HepG2 (cell line): ENCODE measurements around the gene C11orf21. TPM values are rescaled to one million over a fixed set of nuclear protein-coding genes. Genes with fewer than 3 reads are reported as not detected.

Experiments used
- ATAC-seq: fragments of 200-7000 bp; cut with Tn5 transposase; 3 replicates; pipeline ENCODE4 v1.9.1; 2020; ENCODE audit warnings: mild to moderate bottlenecking, moderate library complexity
- BruUV-seq: library from RNA; stranded (reverse); fragments of 400-500 nt; replicated peaks from 2 replicates; lab custom pipeline; 2021; lab: Mats Ljungman, UMichigan
- CTCF ChIA-PET: fragments of 300-600 bp; formaldehyde crosslinking; extraction: SDS; loops from one replicate; lab custom pipeline; 2021; ENCODE audit warnings: low total read pairs, inconsistent platforms, low intra/inter-chr PET ratio; lab: Yijun Ruan, JAX
- POLR2A ChIA-PET: fragments of 350-600 bp; sonication (Branson Sonifier 250); formaldehyde crosslinking; loops from one replicate; lab custom pipeline; 2020; ENCODE audit warnings: antibody characterized with exemption, inconsistent platforms; lab: Yijun Ruan, JAX
- DNase-seq: peaks from one replicate; pipeline ENCODE4 v3.0.0-alpha.2; 2015; ENCODE audit warnings: low spot score
- FAIRE-seq: peaks from 3 replicates; lab custom pipeline; 2011; peaks lifted over from hg19 to GRCh38; lab: Jason Lieb, UNC
- H2AFZ ChIP-seq: one replicate; pipeline ENCODE4 v1.6.1; 2011; ENCODE audit warnings: low read length, inconsistent platforms
- H3K27ac ChIP-seq: fragments of 300-600 bp; 3 replicates; pipeline ENCODE4 v1.8.0; 2011; ENCODE audit warnings: mixed run types, mild to moderate bottlenecking, mixed read lengths, low read length, inconsistent platforms; ENCODE audit not compliant: insufficient read depth; ENCODE audit errors: extremely low read length
- H3K27me3 ChIP-seq, 2 experiments: fragments of 200-600 bp in 1 of 2; 2 replicates in 1 of 2; 3 replicates in 1 of 2; pipeline versions ENCODE4 v1.6.0 to v1.8.0; 2011; ENCODE audit warnings: low read length in 2 of 2, mild to moderate bottlenecking in 2 of 2, moderate library complexity in 2 of 2, inconsistent platforms in 1 of 2; ENCODE audit not compliant: insufficient read depth in 2 of 2, control insufficient read depth in 1 of 2
- H3K36me3 ChIP-seq, 2 experiments: fragments of 200-600 bp in 1 of 2; replicated peaks in 1 of 2; 2 replicates in 1 of 2; 3 replicates in 1 of 2; pipeline versions ENCODE4 v1.5.1 to v1.8.0; 2011; ENCODE audit warnings: low read length in 2 of 2, inconsistent platforms in 1 of 2; ENCODE audit not compliant: insufficient read depth in 2 of 2, control insufficient read depth in 1 of 2
- H3K4me1 ChIP-seq: 2 replicates; pipeline ENCODE4 v1.5.1; 2012; ENCODE audit warnings: low read length, inconsistent platforms; ENCODE audit not compliant: insufficient read depth
- H3K4me2 ChIP-seq: 2 replicates; pipeline ENCODE4 v1.6.0; 2011; ENCODE audit warnings: low read depth, low read length, inconsistent platforms
- H3K4me3 ChIP-seq, 3 experiments: fragments of 200-600 bp in 1 of 3; sonication (generic), shearing (Covaris generic) in 1 of 3; replicated peaks in 1 of 3; 2 replicates each; pipeline ENCODE4 v1.5.1; 2011 to 2016; ENCODE audit warnings: low read length in 3 of 3, inconsistent platforms in 2 of 3, low read depth in 2 of 3, mild to moderate bottlenecking in 2 of 3, control low read depth in 1 of 3, mixed read lengths in 1 of 3; ENCODE audit not compliant: insufficient read depth in 1 of 3
- H3K79me2 ChIP-seq: one replicate; pipeline ENCODE4 v1.6.1; 2011; ENCODE audit warnings: low read length, inconsistent platforms; ENCODE audit not compliant: insufficient read depth
- H3K9ac ChIP-seq: 2 replicates; pipeline ENCODE4 v1.6.0; 2011; ENCODE audit warnings: mild to moderate bottlenecking, low read depth, low read length, inconsistent platforms; ENCODE audit not compliant: insufficient read depth
- H3K9me3 ChIP-seq: 2 replicates; pipeline ENCODE4 v1.5.1; 2012; ENCODE audit warnings: mild to moderate bottlenecking, low read length
- H4K20me1 ChIP-seq: 2 replicates; pipeline ENCODE4 v1.6.0; 2011; ENCODE audit warnings: inconsistent platforms, mild to moderate bottlenecking, low read length, moderate library complexity; ENCODE audit not compliant: insufficient read depth
- ATF2 ChIP-seq: sonication (generic); formaldehyde crosslinking; IDR thresholded peaks from 2 replicates; pipeline ENCODE4 v1.4.0; 2020; ENCODE audit warnings: missing genetic modification reagents
- BORCS8-MEF2B ChIP-seq: sonication (generic); formaldehyde crosslinking; IDR thresholded peaks from 2 replicates; pipeline ENCODE4 v1.8.0; 2022; ENCODE audit warnings: mild to moderate bottlenecking, missing genetic modification reagents
- CBX1 ChIP-seq: IDR thresholded peaks from one replicate; pipeline ENCODE4 v1.6.1; 2016; ENCODE audit warnings: antibody characterized with exemption, low read depth
- CENPBD1 ChIP-seq: sonication (generic); formaldehyde crosslinking; IDR thresholded peaks from 2 replicates; pipeline ENCODE4 v1.8.0; 2022; ENCODE audit warnings: missing genetic modification reagents, low read depth, mild to moderate bottlenecking, borderline replicate concordance
- HDAC2 ChIP-seq: sonication (generic); formaldehyde crosslinking; IDR thresholded peaks from 2 replicates; pipeline ENCODE4 v1.4.0; 2020; ENCODE audit warnings: missing genetic modification reagents
- HIVEP1 ChIP-seq: sonication (generic); formaldehyde crosslinking; IDR thresholded peaks from 2 replicates; pipeline ENCODE4 v1.4.0; 2020; ENCODE audit warnings: mild to moderate bottlenecking, missing genetic modification reagents
- KAT8 ChIP-seq: IDR thresholded peaks from 2 replicates; pipeline ENCODE4 v1.6.1; 2016; ENCODE audit warnings: missing genetic modification reagents, missing compliant biosample characterization
- NONO ChIP-seq, 2 experiments: fragments of 450-650 bp in 1 of 2; sonication (generic) in 1 of 2; formaldehyde crosslinking in 1 of 2; IDR thresholded peaks in 1 of 2; conservative IDR thresholded peaks in 1 of 2; 2 replicates each; pipeline versions ENCODE4 v1.6.1 to v1.8.0; 2017 to 2022; ENCODE audit warnings: mild to moderate bottlenecking in 1 of 2, missing genetic modification reagents in 1 of 2, moderate library complexity in 1 of 2
- PHF20 ChIP-seq: sonication (generic); formaldehyde crosslinking; IDR thresholded peaks from 2 replicates; pipeline ENCODE4 v1.5.0; 2020; ENCODE audit warnings: mild to moderate bottlenecking, missing genetic modification reagents
- RAD21 ChIP-seq: fragments of 450-650 bp; formaldehyde crosslinking; IDR thresholded peaks from 2 replicates; pipeline ENCODE4 v1.5.0; 2020; ENCODE audit warnings: mild to moderate bottlenecking
- STAG1 ChIP-seq: sonication (generic); formaldehyde crosslinking; IDR thresholded peaks from 2 replicates; pipeline ENCODE4 v1.4.0; 2020; ENCODE audit warnings: missing genetic modification reagents
- TFE3 ChIP-seq: IDR thresholded peaks from 2 replicates; pipeline ENCODE4 v1.6.1; 2016
- ZBTB33 ChIP-seq: sonication (generic); formaldehyde crosslinking; IDR thresholded peaks from 2 replicates; pipeline ENCODE4 v1.4.0; 2020; ENCODE audit warnings: missing genetic modification reagents
- ZBTB46 ChIP-seq: sonication (generic); formaldehyde crosslinking; IDR thresholded peaks from 2 replicates; pipeline ENCODE4 v1.4.0; 2020; ENCODE audit warnings: mild to moderate bottlenecking, missing genetic modification reagents, borderline replicate concordance
- WGBS: methylation state at CpG from one replicate; pipeline ENCODE4 v1.1.6; 2017; ENCODE audit warnings: low lambda C conversion rate; 5-methylcytosine and 5-hydroxymethylcytosine counted together
- in situ Hi-C: cut with HindIII; loops from 2 replicates; pipeline ENCODE4 v1.10.0; 2017; ENCODE audit warnings: low pct_unique_long_range_greater_than_20kb; ENCODE audit not compliant: extremely low pct_ligation_motif_present
- intact Hi-C: fragments of 100-400 bp; cut with micrococcal nuclease; formaldehyde crosslinking; loops from one replicate; pipeline ENCODE4 v1.10.0; 2022; ENCODE audit not compliant: unreplicated experiment
- polyA plus RNA-seq, 8 experiments: library from polyadenylated mRNA; depleted of rRNA in 3 of 8; stranded (reverse) in 7 of 8; unstranded in 1 of 8; fragments of >200 nt; fragmentation: Illumina TruSeq in 4 of 8; extraction: Trizol in 4 of 8; gene quantifications; 2 replicates each; pipeline versions ENCODE4 v1.2.1 to v1.2.3, GENCODE V29; 2011 to 2016; ENCODE audit warnings: low read depth in 4 of 8, missing spikeins in 1 of 8, mixed read lengths in 1 of 8; ENCODE audit not compliant: insufficient read depth in 1 of 8
- total RNA-seq, 5 experiments: library from RNA; depleted of rRNA; stranded (reverse); fragments of >200 nt; fragmentation: Illumina TruSeq; extraction: Trizol; gene quantifications; 2 replicates each; pipeline ENCODE4 v1.2.3, GENCODE V29; 2016; ENCODE audit warnings: low read depth in 1 of 5

Gene C11orf21
- total and polyA plus RNA-seq, 2 of the 13 experiments (the other 11 are each of a cell fraction or from before 2014, with no cell fraction given) = 0.08 TPM; not detected in 1

GRCh38 chr11:2298795-2299761 lies 2.6 kb downstream of the C11orf21 start:
- ChIA-PET CTCF (interaction anchor here (1.0 to 3.6 kb wide), 7 partner anchors 83 to 133 kb away, joined by 3 to 72 read pairs (median 8); no protein-coding TSS in a partner anchor), POLR2A (interaction anchor here (0.8 to 0.9 kb wide), 3 partner anchors 88 to 101 kb away, joined by 3 to 6 read pairs (median 3); no protein-coding TSS in a partner anchor)
- H3K79me2 ChIP-seq = no peaks in the 10 kb centered on the region
- H2AFZ ChIP-seq = no peak overlapping the region
- WGBS = 54% methylated on average over 4 of the region's 18 CpGs
- no peak overlapping the region for H3K27ac ChIP-seq
- peaks cover 2 to 21% of the 10 kb centered on the region in 2 experiments; a peak in 2 of 5 replicates for H3K27me3 ChIP-seq
- in situ Hi-C loops = loop anchor here (5.0 kb wide), 1 partner anchor 102 kb away; no protein-coding TSS in a partner anchor
- ATAC-seq (peak; percentile 82), DNase-seq (peak; percentile 63), FAIRE-seq (no peak)
- no peaks in the 10 kb centered on the region for H3K36me3 ChIP-seq
- H3K4me1 ChIP-seq = peaks cover 31% of the 10 kb centered on the region
- H3K4me2 ChIP-seq = peak overlapping the region; percentile 39; the same call in 1 of the 2 replicates
- intact Hi-C loops = loop anchor here (1.0 kb wide), 3 partner anchors 102 to 133 kb away; no protein-coding TSS in a partner anchor
- no peaks in the 10 kb centered on the region for H3K9me3 ChIP-seq
- no peaks in the 10 kb centered on the region for H4K20me1 ChIP-seq
- H3K4me3 ChIP-seq = no peak overlapping the region
- BruUV-seq = no TSS peak
- H3K9ac ChIP-seq = no peak overlapping the region
- TF ChIP-seq CENPBD1 (CRISPR knock-in tag) = no peak
- TF ChIP-seq HIVEP1 (CRISPR knock-in tag) = 0 out of 2 replicates have a peak, but pooled peaks have one; percentile 39
- TF ChIP-seq BORCS8-MEF2B (CRISPR knock-in tag) = peak; percentile 36; the same call in 1 of the 2 replicates
- TF ChIP-seq TFE3 (CRISPR knock-in tag) = no peak
- TF ChIP-seq NONO (IDR thresholded peaks at IDR 0.05) = no peak
- TF ChIP-seq NONO (CRISPR knock-in tag; conservative IDR thresholded peaks at IDR 0.05) = 0 out of 2 replicates have a peak, but pooled peaks have one; percentile 20
- no peak for TF ChIP-seq ZBTB46
- TF ChIP-seq HDAC2 = no peak
- TF ChIP-seq KAT8 (CRISPR knock-in tag) = 0 out of 2 replicates have a peak, but pooled peaks have one; percentile 40
- no peak for TF ChIP-seq ZBTB33
- TF ChIP-seq RAD21 = peak; percentile 96
- no peak for TF ChIP-seq CBX1
- no peak for TF ChIP-seq ATF2 (CRISPR knock-in tag)
- TF ChIP-seq PHF20 (CRISPR knock-in tag) = no peak
- TF ChIP-seq STAG1 = peak; percentile 96
